Esophagus (tissue), 2 donors: Measurements from ENCODE around the gene NRXN3. TPM values are rescaled to one million over a fixed set of nuclear protein-coding genes. Genes with fewer than 3 reads are reported as not detected.

ENCODE experiments used
- H3K27ac ChIP-seq, 2 donors: one replicate each; pipeline ENCODE4 v1.5.1; 2013; ENCODE audit warnings: low read depth in 2 of 2, mild to moderate bottlenecking in 2 of 2, inconsistent platforms in 1 of 2, low read length in 1 of 2, moderate library complexity in 1 of 2
- H3K27me3 ChIP-seq, 2 donors: one replicate each; pipeline ENCODE4 v1.6.1; 2013; ENCODE audit warnings: low read length in 2 of 2, control low read depth in 1 of 2, mild to moderate bottlenecking in 1 of 2; ENCODE audit not compliant: insufficient read depth in 2 of 2, control insufficient read depth in 1 of 2
- H3K36me3 ChIP-seq, 2 donors: one replicate each; pipeline ENCODE4 v1.6.1; 2013; ENCODE audit warnings: low read length in 1 of 2; ENCODE audit not compliant: control insufficient read depth in 2 of 2, insufficient read depth in 2 of 2
- H3K4me1 ChIP-seq, 2 donors: one replicate each; pipeline ENCODE4 v1.6.1; 2013; ENCODE audit warnings: low read length in 1 of 2; ENCODE audit not compliant: control insufficient read depth in 2 of 2, insufficient read depth in 2 of 2
- H3K4me3 ChIP-seq, 2 donors: one replicate each; pipeline ENCODE4 v1.5.1; 2013; ENCODE audit warnings: low read length in 2 of 2, mild to moderate bottlenecking in 2 of 2, low read depth in 1 of 2, moderate library complexity in 1 of 2
- H3K9me3 ChIP-seq, 2 donors: one replicate each; pipeline ENCODE4 v1.6.1; 2013; ENCODE audit warnings: mild to moderate bottlenecking in 2 of 2, low read depth in 1 of 2, low read length in 1 of 2, moderate library complexity in 1 of 2; ENCODE audit not compliant: control insufficient read depth in 2 of 2, insufficient read depth in 1 of 2
- WGBS, 2 donors: extraction: QIAGEN DNeasy Blood & Tissue Kit; methylation state at CpG; one replicate each; pipeline ENCODE4 v1.1.7; 2013; 5-methylcytosine and 5-hydroxymethylcytosine counted together
- polyA plus RNA-seq, 2 donors: library from polyadenylated mRNA; stranded (reverse); fragments of 200-250 nt; gene quantifications; one replicate each; pipeline ENCODE4 v1.2.3, GENCODE V29; 2013
- donor health status: healthy with polysubstance abuse.
- donor health status: Bipolar disorder and iron deficiency.

Gene NRXN3
- polyA plus RNA-seq, 2 donors: 1.7 to 2.2 TPM

DNA sequence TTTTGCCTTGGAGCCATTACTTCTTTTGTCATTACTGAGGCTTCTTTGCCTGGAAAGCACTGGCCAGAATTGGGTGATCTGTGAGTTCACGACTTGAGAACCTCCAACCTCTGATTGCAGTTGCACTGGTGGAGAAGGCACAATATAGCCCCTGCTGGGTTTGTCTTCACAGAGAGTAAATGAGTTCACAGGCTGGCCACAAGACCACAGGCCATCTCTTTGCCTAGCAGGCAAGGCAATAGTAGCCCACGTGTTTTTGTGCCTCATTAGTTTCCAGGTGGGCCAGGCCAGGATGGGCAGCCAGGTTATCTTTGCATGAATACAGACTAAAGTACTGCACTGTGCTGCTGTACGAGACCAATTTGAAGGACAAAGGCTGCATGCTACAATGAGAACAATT is 468.8 kb downstream of the NRXN3 start:
- Histone ChIP-seq H3K36me3 (no peaks in the 10 kb centered on the region), H3K27ac (no peak overlapping the region), H3K4me1 (no peaks in the 10 kb centered on the region), H3K9me3 (no peaks in the 10 kb centered on the region), H3K4me3 (no peak overlapping the region), H3K27me3 (no peaks in the 10 kb centered on the region)
- WGBS, 2 donors: 49 to 63% methylated on average over 3 of the region's 3 CpGs

DNA sequence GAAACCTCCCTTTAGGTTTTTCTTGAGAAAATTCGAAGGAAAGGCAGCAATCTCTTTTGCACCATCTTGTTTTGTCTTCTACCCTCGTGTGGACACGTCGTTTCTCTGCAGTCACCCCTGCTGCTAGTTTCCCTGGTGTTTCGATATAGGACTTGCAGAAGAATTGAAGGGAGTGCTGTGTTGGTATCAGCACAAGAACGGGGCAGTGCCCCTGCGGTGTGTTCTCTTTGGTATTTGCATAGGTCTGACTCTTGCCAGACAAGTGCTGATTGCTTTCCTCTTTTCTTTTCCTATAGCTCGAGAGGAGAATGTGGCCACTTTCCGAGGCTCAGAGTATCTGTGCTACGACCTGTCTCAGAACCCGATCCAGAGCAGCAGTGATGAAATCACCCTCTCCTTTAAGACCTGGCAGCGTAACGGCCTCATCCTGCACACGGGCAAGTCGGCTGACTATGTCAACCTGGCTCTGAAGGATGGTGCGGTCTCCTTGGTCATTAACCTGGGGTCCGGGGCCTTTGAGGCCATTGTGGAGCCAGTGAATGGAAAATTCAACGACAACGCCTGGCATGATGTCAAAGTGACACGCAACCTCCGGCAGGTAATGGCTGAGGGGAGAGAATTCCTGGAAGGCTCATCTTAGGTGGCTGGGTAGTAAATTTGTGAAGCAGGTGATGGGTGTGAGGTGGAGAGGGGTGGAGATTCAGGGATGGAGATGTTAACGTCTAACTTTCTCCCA is 474.8 kb downstream of the NRXN3 start:
- Histone ChIP-seq H3K36me3 (no peaks in the 10 kb centered on the region), H3K27me3 (no peaks in the 10 kb centered on the region), H3K9me3 (no peaks in the 10 kb centered on the region), H3K27ac (no peak overlapping the region), H3K4me3 (no peak overlapping the region), H3K4me1 (no peaks in the 10 kb centered on the region)
- WGBS, 2 donors: 65 to 68% methylated on average over 22 of the region's 22 CpGs

- Histone ChIP-seq H3K4me3 (no peak overlapping the region), H3K36me3 (no peaks in the 10 kb centered on the region), H3K27ac (no peak overlapping the region), H3K4me1 (no peaks in the 10 kb centered on the region), H3K9me3 (no peaks in the 10 kb centered on the region), H3K27me3 (no peaks in the 10 kb centered on the region)
- WGBS, 2 donors: 93% methylated on average over 1 of the region's 1 CpG
Observed at GRCh38 chr14:78652727-78653126, 482.6 kb downstream of the NRXN3 start.

DNA sequence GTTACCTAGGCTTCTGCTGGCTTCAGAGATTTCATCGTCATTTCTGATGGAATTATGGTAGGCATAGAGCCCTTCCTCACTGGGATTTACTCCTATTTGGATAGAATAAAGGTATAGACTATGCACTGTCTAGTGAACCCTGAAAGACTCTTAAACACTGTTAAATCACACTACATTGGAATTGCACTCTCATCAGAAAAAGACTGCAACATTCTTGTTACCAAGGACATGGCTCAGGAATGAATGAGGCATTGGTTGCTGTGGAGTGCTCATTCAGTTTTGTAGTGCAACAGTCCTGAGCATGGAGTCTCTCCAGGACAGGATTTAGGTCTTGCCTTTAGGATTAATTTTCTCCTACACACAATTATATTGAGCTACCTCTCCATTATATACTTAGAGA is 483.0 kb downstream of the NRXN3 start:
- no peaks in the 10 kb centered on the region for H3K9me3 ChIP-seq
- no peaks in the 10 kb centered on the region for H3K4me1 ChIP-seq
- H3K4me3 ChIP-seq: no peak overlapping the region
- H3K27ac ChIP-seq: no peak overlapping the region
- H3K36me3 ChIP-seq: no peaks in the 10 kb centered on the region
- no peaks in the 10 kb centered on the region for H3K27me3 ChIP-seq
- 0 to 86% methylated on average over 1 of the region's 1 CpG for WGBS, 2 donors

DNA sequence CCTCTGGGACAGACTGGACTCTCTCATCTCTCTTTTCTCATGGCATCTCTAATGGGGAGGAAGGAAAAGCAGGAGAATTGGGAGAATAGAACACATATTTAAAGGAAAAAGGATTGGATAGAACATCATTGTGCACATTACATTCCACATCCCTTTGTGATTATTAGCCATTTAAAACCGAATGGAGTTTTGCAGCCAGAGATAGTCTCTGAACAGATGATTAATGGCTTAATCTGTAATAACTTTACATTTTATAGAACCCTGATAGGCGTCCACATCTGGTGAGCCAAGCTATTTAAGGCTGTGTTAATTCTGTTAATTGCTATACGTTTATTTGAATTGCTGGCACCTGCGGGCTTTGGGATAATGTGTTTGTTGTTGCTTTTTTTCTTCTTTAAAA is 487.3 kb downstream of the NRXN3 start:
- Histone ChIP-seq H3K27ac (no peak overlapping the region), H3K36me3 (no peaks in the 10 kb centered on the region), H3K4me1 (no peaks in the 10 kb centered on the region), H3K9me3 (no peaks in the 10 kb centered on the region), H3K4me3 (no peak overlapping the region), H3K27me3 (no peaks in the 10 kb centered on the region)
- WGBS, 2 donors: 80 to 84% methylated on average over 4 of the region's 4 CpGs

DNA sequence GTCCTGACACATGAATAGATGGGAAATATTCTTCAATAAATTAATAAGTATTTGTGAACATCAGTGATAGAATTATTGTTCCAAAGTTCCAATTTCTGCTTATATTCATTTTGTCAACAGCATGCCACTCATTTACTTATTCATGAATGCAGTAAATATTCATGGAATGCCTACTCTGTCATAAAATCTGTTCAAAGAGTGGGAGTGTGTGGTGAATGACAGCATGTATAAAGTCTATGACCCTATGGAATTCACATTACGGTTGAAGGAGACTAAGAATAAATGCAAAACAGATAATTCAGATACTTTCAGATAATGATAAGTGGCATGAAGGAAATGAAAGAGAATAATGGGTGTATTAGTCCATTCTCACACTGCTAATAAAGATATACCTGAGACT is 494.7 kb downstream of the NRXN3 start:
- no peaks in the 10 kb centered on the region for H3K36me3 ChIP-seq
- H3K27me3 ChIP-seq: no peaks in the 10 kb centered on the region
- 68 to 70% methylated on average over 1 of the region's 1 CpG for WGBS, 2 donors
- no peaks in the 10 kb centered on the region for H3K9me3 ChIP-seq
- H3K4me1 ChIP-seq: no peaks in the 10 kb centered on the region
- H3K4me3 ChIP-seq: no peak overlapping the region
- no peak overlapping the region for H3K27ac ChIP-seq

DNA sequence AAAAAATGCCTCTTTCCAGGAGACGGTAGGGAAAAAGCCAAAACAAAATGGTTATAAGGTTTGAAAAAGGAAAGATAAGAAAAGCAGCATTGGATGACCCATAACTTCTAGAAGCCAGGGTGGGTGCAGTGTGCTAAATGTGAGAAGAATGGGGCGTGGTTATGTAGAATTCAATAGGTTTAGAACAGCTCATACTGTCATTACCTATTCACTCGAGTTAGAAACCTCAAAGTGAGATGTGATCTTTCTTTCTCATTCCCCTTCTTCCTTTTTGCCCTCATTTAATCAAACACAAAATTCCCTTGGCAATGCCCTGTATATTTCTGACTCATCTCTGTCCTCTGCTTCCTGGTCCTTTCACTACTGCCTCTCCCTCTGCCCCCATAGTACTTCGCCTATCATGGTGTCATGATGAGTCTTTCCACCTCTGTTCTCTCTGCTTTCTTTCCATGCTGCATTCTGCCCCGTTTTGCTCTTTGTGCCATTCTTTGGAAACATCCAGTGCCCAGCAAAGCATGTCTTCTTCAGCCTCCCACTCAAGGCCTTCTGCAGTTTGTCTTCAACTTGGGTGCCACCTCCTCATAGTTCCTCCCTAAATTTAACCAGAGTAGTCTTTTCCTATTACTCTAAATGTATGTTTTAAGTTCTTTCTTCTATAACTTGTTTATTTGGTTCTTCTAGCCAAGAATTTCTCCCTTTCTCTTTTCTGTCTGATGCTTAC is 496.3 kb downstream of the NRXN3 start:
- Histone ChIP-seq H3K9me3 (no peaks in the 10 kb centered on the region), H3K4me3 (no peak overlapping the region), H3K27ac (no peak overlapping the region), H3K36me3 (no peaks in the 10 kb centered on the region), H3K4me1 (no peaks in the 10 kb centered on the region), H3K27me3 (no peaks in the 10 kb centered on the region)
- 61 to 64% methylated on average over 5 of the region's 5 CpGs for WGBS, 2 donors

- Histone ChIP-seq H3K9me3 (no peaks in the 10 kb centered on the region), H3K4me1 (no peaks in the 10 kb centered on the region), H3K4me3 (no peak overlapping the region), H3K36me3 (no peaks in the 10 kb centered on the region), H3K27me3 (no peaks in the 10 kb centered on the region), H3K27ac (no peak overlapping the region)
- WGBS, 2 donors: 64 to 72% methylated on average over 1 of the region's 1 CpG
Observed at GRCh38 chr14:78667141-78667540, 497.0 kb downstream of the NRXN3 start.

DNA sequence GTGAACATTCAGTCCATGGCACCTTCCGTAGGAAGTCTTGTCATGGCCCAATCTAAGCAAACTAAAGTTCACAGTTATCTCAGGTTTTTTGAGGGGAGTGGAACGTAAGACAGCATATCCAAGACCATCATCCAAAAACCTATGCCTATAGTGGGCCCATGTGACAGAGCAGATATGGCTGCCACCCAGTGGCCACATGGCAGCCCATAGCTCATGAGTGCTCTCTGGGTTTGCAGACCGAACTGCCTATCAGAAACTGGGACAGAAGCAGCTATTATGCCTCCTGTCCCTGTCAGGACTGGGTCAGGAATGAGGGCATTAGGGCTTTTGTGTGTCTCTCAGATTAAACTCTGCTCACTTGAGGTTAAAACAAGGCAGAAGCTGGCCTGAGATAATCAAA is 503.7 kb downstream of the NRXN3 start:
- Histone ChIP-seq H3K4me3 (no peak overlapping the region), H3K4me1 (no peaks in the 10 kb centered on the region), H3K27me3 (no peaks in the 10 kb centered on the region), H3K9me3 (no peaks in the 10 kb centered on the region), H3K27ac (no peak overlapping the region), H3K36me3 (no peaks in the 10 kb centered on the region)
- WGBS, 2 donors: 80 to 85% methylated on average over 3 of the region's 3 CpGs

GRCh38 chr14:78674820-78675219 is 504.6 kb downstream of the NRXN3 start:
- Histone ChIP-seq H3K4me1 (no peaks in the 10 kb centered on the region), H3K27ac (no peak overlapping the region), H3K36me3 (no peaks in the 10 kb centered on the region), H3K27me3 (no peaks in the 10 kb centered on the region), H3K4me3 (no peak overlapping the region), H3K9me3 (no peaks in the 10 kb centered on the region)
